GM21447 (cell line): Measurements from ENCODE around the gene ULK2.
"Not testable (repeated sequence)": the region's sequence is repeated elsewhere in the genome, so short reads cannot be mapped to it uniquely, and the experiment has no call there.

ENCODE experiments used
- ATAC-seq: cut with Tn5 transposase; IDR thresholded peaks from one replicate; pipeline ENCODE4 v1.9.1; 2021; ENCODE audit not compliant: unreplicated experiment

Gene ULK2

DNA sequence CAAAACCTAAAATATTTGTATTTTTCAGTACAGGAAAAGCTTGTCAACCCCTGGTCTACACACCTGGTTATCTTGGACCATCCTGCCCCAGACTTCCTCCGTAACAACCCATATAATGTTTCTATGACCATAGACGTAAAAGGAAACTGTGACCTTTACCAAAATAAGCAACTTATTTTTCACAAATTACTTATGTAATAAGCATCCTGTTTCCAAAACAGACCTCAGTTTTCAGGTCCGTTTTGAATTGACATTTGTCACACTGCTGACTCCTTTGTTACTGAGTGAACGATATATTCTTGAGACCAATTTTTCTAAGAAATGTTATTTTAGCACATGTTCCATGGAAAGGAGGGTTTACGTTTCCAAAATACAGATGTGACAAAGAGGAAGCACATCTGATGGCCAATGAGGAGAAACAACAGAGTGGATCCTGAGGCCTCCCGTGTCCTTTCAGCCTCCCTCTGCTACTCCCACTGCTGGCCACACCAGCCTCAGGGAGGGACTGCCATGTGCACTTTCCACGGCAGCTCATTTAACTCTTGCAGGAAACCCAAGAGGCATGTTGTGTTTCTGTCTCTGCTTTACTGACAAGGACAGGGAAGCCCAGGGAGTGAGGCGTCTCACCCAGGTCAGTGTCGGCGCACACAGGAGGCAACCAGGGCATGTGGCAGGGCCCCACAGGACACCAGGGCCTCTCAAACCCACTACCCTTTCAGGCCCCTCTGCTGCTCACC is 99.5 kb downstream of the ULK2 start:
- ATAC-seq, result peak; percentile 44

DNA sequence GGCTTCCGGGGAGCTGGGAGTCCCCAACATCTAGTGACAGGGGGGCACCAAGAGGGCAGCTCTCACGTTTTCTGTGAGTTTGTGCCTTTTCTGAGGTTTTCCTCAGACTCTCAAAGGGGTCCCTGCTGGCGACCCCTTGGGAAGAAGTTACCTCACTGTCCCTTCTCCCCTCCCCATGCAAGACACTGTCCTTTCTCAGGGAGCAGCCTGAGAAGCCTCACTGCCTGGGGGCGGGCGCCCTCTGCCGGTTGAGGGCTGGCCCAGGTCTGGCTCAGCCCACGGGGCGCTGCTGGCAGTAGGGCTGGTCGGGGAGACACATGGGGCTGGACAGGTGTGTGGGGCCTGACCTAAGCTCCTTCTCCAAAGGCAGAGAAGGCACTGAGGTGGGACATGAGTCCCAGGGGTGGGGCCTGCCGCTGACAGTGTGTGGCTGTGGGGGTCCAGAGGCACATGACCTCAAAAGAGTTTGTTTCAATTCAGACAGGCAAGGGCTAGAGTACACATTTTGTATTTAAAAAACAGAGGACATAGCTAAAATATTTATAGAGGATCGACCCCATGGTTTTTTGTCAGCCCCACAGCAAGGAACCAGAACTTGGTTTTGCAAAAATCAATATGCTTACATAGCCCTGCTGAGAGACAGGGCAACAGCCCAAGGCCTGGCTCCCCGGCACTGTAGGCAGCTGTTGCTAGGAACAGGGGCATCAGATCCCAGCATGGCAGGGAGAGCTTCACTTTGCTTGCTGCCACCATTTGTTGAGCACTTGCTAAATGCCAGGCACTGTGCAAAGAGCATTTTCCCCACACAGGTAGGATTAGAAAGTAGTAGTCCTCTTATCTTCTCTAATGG is 101.1 kb downstream of the ULK2 start:
- ATAC-seq, result no peak

DNA sequence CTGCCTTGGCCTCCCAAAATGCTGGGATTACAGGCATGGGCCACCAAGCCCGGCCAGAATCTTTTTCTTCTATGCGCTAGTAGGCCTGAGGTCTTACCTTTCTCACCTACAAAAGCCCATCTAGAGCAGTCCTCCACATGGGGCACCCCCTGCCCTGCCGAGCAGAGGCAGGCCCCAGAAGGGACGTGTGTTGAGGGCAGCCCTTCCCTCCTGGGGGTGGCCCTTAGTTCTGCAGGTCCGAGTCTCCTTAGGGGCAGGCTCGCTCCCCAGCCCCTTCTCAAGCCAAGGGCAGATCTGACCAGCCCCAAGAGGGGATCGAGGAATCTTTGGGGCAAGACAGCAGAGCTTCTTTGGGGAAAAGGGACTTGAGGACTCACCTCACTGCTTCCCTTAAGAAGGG is 101.7 kb downstream of the ULK2 start:
- no peak for ATAC-seq

DNA sequence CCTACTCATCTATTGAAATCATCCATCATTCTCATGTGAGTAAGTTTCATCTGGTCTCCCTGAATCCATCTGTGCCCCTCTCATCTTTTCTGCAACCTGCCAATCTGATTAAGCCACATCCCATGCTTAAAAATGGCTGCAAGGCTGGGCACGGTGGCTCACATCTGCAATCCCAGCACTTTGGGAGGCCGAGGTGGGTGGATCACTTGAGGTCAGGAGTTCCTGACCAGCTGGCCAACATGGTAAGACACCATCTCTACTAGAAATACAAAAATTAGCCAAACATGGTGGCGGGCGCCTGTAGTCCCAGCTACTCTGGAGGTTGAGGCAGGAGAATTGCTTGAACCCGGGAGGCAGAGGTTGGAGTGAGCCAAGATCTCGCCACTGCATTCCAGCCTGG is 103.7 kb downstream of the ULK2 start:
- not testable (repeated sequence) for ATAC-seq

DNA sequence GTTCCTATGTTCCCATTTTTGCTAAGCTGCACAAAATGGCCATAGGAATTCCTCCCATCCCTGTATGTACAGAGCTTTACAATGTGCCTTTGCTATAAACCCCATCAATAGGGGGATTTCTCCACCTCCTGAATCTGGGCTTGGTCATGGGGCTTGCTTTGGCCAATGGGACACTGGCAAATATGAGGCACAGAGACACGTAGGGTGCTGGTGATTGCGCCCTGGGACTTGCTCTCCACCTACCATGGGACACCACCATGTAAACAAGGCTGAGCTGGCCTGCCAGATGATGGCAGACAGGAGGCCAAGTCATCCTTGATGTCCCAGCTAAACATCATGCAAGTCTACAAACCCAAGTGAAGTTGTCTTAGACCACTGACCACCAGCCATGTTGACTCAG is 104.3 kb downstream of the ULK2 start:
- ATAC-seq, result no peak

DNA sequence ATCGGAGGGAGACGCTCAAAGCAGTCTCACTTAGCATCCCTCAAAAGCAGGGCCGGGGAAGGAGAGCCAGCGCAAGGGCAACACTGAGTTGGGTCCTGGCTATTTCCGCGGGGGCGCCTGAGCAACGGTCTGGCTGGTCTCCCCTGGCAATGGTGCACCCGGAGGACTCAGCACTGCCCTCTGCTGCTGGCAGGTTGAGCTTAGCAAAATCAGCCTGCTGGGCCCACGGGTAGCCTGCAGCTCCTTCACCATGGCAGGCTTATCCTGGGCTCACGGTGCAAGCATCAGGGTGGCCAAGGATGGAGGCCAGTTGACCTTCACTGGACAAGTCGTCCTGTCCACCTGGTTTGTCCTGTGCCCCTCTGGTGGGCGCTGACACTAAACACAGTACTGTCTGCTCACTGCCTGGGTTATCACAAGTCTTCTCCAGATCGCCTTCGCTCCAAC is 105.2 kb downstream of the ULK2 start:
- no peak for ATAC-seq

DNA sequence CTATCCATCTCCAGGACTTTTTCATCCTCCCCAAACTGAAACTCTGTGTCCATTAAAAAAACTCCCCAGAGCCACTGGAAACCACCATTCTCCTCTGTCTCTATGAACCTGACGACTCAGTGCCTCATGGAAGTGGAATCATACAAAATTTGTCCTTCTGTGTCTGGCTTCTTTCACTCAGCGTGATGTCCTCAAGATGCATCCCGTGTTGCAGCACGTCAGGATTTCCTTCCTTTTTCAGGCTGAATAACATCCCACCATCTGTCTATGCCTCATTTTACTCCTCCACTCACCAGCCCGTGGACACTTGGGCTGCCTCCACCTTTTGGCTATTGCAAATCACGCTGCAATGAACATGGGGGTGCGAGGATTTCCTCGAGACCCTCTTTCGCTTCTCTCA is 107.0 kb downstream of the ULK2 start:
- no peak for ATAC-seq

DNA sequence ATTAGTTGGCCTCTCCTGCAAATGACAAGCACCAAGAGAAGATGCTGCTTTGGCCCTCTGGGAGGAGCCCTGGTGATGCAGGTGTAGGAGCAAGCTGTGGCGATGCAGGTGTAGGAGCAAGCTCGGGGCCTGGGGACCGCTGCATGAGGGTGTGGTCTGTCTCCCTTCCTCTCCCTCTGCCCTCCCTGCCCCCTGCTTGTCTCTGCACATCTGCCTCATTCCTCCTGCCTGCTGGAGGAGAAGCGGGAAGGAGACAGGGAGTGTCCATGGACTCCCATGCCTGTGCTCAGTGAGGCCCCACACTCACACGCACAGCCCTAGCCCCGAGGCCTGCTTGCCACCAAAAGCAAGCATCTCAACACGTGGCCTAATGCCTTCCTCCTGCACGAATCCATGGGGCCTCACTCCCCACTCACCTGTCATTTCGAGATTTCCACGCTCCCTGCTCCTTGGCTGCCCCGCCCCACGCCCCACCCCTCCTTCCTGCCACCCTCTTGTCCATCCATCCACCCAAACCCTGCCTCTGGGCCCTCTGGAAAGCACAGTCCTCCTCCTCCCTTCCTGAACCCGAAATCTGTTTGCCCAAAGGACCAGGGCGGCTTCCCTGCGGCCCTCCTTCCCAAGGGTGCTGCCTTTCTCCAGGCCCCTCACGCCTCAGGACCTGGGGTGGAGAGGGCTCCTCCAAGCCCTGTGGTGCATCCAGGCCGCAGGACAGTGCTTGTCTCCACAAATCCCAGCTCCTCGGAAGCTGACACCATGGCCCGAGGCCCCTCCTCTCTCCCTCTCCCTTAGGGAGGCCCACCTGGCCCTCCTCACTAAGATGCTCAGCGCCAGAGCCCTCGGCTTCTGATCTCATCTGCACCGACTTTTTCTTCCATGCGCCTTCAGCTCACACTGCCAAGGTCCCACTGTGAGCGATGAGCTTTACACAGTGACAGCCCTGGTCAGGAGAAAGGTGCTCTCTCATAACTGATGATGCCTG is 107.9 kb downstream of the ULK2 start:
- ATAC-seq, result no peak

DNA sequence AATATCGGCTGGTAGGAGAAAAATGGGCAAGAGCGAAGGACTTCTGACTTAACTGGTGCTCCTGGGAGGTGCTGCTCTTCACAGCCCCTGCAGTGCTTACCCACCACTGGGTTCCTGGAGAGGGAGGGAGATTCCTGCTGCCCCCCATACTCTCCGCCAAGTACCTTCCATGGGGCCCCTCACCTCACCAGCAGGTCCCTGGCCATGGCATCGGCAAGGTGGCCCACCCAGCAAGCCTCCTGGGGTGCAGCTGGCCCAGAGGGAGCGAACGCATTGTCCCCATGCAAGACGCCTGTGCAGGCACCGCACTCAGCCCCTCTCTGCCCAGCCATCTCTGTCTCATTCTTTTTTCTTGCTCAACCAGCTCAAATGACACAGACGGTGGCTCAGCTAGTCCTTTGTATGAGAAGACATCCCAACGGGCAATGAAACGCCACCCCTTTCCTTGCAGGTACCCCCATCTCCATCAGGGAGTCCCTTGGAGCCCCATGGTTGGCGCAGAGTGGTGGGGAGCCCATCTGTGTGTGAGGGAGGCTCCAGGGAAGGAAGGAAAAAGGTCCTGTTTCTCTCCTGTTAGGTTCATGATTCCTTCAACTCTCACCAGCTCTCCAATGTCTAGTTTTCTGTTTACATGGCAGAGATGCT is 110.1 kb downstream of the ULK2 start:
- ATAC-seq, result no peak

DNA sequence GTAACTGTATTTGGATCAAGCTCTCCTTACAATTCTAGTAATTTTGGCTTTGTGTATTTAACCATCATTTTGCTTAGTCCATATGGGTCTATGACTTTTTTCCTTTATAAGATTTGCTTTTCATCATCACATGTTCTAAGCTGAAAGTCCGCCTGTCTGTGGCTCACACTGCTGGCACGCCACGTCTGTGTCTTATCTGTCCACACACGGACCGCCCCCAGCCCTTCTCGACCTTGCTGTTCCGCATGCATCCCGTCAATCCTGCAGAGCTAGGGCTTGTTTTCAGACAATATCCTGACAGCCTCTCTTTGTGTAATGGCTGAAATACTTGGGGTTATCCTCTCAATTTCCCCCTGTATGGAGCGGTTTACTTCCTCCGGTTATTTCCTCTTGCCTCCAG is 111.2 kb downstream of the ULK2 start:
- no peak for ATAC-seq

DNA sequence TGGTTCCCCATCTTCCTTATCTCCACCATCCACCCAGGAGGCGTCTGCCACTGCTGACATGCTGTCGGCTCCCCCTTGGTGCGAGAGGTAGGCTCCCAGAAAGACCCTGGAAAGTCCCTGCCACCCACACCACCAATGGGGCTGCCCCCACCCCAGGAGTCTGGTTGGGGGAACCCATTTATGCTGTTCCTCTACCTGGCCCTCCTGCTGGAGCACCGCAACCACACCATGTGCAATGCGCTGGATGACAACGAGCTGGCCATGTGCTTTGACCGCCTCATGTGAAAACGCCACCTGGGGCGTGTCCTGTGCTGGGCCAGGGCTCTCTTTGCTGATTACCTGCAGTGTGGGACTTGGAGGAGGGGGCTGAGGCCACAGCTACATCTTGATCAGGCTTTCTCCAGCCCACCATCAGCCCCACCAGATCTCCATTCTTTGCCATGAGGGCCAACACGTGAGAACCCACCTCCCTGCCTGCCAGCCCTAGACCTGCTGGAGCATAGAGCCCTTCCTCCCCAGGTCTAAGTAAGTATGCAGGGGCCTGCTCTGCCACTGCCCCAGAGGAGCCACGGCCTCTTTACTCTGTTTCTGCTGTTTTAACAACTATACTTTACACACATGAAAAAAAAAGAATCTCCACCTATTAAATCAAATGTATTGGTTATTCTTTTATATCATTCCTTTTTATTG is 111.8 kb downstream of the ULK2 start:
- ATAC-seq, result no peak

DNA sequence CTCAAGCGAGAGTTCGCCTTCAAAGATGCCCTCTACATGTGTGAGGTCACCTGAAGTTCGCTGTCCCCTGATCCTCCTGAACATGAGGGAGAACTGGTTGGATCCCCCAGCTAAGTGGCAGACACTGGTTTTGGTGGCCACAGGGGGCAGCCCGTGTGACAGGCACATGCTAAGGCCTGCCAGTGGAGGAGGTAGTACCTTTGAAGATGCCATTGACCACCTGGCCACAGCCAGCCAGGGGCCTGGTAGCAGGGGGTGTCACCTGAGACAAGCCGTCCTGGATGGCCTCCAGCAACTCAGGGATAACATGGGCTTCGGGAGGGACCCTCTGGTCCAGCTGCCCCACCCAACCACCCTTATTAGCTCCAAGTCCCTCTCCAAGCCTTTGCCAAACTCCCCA is 112.3 kb downstream of the ULK2 start:
- no peak for ATAC-seq

DNA sequence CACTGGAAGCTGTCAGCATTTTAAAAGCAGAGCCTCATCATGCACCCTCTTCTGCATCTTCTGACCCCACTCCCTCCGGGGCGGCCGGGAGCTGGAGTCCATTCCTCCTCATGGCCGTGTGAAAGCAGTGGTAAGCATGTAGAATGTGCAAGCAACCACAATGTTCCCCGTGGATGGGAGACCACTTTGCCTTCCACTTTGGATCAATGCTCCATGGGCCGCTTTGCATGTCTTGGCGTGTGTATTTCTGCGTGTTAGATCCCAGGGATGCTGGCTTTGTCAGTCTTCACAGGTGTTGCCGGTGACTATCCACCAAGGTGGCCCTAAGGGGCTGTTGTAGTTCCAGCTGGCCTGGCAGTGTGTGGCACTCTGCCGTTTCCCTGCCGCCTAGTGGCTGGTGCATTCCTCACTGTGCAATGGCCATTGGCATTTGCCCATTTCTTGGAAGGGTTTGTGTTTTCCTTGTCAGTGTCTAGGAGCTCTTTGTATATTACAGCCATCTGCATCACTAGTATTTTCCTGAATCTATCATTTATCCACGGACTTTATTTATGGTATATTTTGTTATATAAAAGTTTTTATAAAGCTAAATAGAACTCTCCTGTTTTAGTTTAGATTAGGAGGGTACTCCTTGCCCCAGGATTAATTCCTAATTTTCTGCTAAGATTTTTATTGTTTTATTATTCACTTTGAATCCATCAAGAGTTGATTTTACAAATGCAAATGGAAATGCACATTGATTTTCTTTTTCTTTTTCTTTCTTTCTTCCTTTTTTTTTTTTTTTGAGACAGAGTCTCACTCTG is 113.9 kb downstream of the ULK2 start:
- ATAC-seq, result no peak

DNA sequence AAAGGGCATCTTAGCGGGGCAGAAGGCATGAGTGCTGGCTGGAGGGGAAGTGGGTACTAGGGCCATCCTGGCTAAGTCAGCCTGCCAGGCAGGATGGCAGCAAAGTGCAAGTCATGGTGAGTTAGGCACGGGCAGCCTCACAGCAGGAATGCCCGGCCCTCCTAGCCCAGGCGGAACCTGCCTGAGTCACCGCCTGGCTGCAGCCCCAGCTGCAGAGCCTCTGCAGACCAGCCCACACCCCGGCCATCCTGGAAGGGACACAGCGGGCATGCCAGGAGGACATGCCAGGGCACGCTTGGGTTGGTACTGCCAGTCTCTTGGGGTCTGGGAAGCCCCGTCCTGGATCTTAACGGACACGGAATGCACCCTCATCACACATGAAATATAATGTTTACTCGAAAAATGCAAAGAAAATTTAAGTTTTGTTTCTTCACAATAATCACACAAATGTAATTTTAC is 114.7 kb downstream of the ULK2 start:
- no peak for ATAC-seq

DNA sequence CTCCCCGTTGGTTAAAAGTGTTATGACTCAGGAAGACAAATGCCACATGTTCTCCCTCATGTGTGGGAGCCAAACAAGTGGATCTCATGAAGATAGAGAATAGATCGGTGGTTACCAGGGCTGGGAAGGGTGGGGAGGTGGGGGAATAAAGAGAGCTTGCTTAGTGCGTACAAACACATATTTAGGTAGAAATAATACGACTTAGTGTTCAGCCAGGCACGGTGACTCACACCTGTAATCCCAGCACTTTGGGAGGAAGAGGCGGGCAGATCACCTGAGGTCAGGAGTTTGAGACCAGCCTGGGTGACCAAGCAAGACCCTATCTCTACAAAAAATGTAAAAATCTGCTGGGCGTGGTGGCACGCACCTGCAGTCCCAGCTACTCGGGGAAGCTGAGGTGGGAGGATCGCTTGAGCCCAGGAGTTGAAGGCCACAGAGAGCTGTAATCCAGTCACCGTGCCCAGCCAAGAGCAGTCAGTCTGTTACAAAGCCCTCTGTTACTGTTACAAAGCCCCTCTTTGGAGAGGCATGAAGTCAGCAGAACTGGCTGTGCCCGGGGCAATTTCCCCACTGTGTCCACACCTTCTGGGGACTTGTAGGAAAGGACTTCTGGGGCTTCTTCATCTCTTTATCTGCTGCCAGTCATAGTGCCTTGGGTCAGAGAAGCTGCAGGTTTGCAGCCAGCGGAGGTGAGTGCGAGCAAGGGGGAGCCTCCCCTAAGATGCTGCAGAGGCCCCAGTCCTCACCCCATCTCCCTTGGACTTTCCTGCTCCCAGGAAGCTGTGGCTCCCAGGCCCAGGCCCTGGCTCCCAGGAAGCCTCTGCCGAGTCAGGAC is 115.3 kb downstream of the ULK2 start:
- ATAC-seq, result no peak

DNA sequence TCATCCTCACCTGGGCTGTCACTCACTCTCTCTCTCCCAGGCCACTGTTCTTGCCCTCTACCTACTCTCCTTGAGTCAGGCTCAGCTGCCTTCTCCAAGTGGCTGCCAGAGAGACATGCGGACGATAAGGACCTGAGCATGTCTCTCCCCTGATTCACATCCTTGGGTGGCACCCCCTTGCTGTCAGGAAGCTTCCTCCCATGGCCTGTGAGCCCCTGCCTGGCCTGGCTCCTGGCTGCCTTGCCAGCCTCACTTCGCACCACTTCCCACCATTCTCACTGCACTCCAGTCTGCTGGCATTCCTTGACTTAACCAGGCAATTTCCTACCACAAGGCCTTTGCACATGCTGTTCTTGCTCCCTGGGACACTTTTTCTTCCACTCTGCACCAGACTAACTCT is 116.9 kb downstream of the ULK2 start:
- ATAC-seq, result no peak

DNA sequence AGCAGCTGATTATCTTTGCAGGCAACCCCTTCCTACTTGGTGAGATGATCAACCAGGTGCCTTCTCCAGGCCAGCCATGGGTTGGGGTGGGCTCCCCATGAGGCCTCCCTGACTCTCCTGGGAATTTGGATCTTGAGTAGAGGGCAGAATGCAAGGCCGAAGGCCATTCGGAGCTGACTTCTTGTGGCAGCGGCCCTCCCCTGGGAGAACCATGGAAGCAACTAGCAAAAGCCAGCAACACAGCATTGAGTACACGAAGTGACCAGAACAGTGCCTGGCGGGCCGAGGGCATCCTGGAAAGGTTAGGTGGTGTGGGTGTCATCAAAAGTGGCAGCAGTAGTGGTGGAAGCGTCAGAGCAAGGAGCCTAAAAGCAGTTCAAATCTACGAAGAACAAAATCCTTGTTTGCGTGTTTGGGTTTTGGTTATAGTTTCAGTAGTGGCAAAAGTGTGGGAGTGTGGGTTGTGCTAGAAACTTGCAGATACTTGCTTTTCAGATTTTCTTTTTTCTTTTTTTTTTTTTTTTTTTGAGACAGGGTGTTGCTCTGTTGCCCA is 117.6 kb downstream of the ULK2 start:
- no peak for ATAC-seq

DNA sequence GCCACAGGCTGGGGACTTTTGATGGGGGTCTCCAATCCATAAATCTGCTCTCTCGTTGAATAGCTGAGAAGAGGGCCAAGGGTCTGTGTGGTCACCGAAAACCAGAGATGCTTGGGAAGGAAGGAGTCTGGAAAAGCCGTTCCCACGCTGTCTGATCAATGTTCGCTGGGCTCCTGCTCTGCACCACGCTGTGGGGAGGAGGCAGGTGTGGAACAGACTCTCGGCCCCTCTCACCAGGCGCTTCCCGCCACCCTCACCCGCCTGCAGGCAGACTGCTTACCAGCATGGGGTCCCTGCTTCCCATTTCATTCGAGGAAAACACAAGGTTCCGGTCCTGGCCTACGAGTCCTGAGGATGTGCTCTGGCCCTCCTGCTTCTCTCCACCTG is 118.9 kb downstream of the ULK2 start:
- ATAC-seq, result no peak
